Mesenchymal stem cell (in vitro differentiated cells and primary cell): ENCODE measurements around the gene GOLGA6A.
A peak's percentile ranks its signal among the peaks of the same experiment; 100 is the strongest.

Source experiments
- DNase-seq: peaks from one replicate; pipeline ENCODE4 v3.0.0-alpha.2; 2013
- H2AFZ ChIP-seq: one replicate; pipeline ENCODE4 v1.6.1; 2013; ENCODE audit warnings: low read depth, mild to moderate bottlenecking, control low read depth, inconsistent platforms, low read length, moderate library complexity
- H2AK5ac ChIP-seq: 2 replicates; pipeline ENCODE4 v1.6.1; 2013; ENCODE audit warnings: low read length, moderate library complexity, mild to moderate bottlenecking, inconsistent platforms; ENCODE audit not compliant: severe bottlenecking
- H2BK120ac ChIP-seq: one replicate; pipeline ENCODE4 v1.6.1; 2013; ENCODE audit warnings: low read depth, mild to moderate bottlenecking, inconsistent platforms, low read length, moderate library complexity
- H2BK12ac ChIP-seq, 2 experiments: one replicate each; pipeline ENCODE4 v1.6.1; 2013; ENCODE audit warnings: inconsistent platforms in 2 of 2, low read length in 2 of 2, mild to moderate bottlenecking in 2 of 2, moderate library complexity in 2 of 2, control low read depth in 1 of 2
- H2BK15ac ChIP-seq: one replicate; pipeline ENCODE4 v1.6.1; 2013; ENCODE audit warnings: mild to moderate bottlenecking, low read depth, inconsistent platforms; ENCODE audit not compliant: poor library complexity, severe bottlenecking
- H2BK5ac ChIP-seq: 2 replicates; pipeline ENCODE4 v1.6.1; 2013; ENCODE audit warnings: low read depth, mild to moderate bottlenecking, low read length, control low read depth, inconsistent platforms; ENCODE audit not compliant: poor library complexity, severe bottlenecking
- H3K14ac ChIP-seq, 2 experiments: one replicate each; pipeline ENCODE4 v1.6.1; 2013; ENCODE audit warnings: inconsistent platforms in 2 of 2, low read length in 2 of 2, control low read depth in 1 of 2, mild to moderate bottlenecking in 1 of 2, moderate library complexity in 1 of 2
- H3K18ac ChIP-seq, 2 experiments: one replicate each; pipeline ENCODE4 v1.6.1; 2013; ENCODE audit warnings: inconsistent platforms in 2 of 2, low read length in 2 of 2, control low read depth in 1 of 2, low read depth in 1 of 2, mild to moderate bottlenecking in 1 of 2
- H3K23ac ChIP-seq, 2 experiments: one replicate each; pipeline ENCODE4 v1.6.1; 2013; ENCODE audit warnings: inconsistent platforms in 2 of 2, low read length in 2 of 2, mild to moderate bottlenecking in 2 of 2, moderate library complexity in 2 of 2, control low read depth in 1 of 2
- H3K27ac ChIP-seq: 2 replicates; pipeline ENCODE4 v1.5.1; 2013; ENCODE audit warnings: mild to moderate bottlenecking, moderate library complexity, low read length, control low read depth, inconsistent platforms; ENCODE audit not compliant: poor library complexity, severe bottlenecking
- H3K27me3 ChIP-seq, 2 experiments: 2 replicates each; pipeline versions ENCODE4 v1.6.1 to v1.7.0; 2013; ENCODE audit warnings: low read length in 2 of 2, mild to moderate bottlenecking in 2 of 2, moderate library complexity in 2 of 2, control low read depth in 1 of 2, inconsistent platforms in 1 of 2; ENCODE audit not compliant: control insufficient read depth in 1 of 2, insufficient read depth in 1 of 2
- H3K36me3 ChIP-seq, 2 experiments: 2 replicates each; pipeline versions ENCODE4 v1.6.1 to v1.7.0; 2013; ENCODE audit warnings: low read length in 2 of 2, control low read depth in 1 of 2, inconsistent platforms in 1 of 2, low read depth in 1 of 2, mild to moderate bottlenecking in 1 of 2; ENCODE audit not compliant: insufficient read depth in 2 of 2, control insufficient read depth in 1 of 2
- H3K4ac ChIP-seq, 2 experiments: one replicate each; pipeline ENCODE4 v1.6.1; 2013; ENCODE audit warnings: inconsistent platforms in 2 of 2, low read length in 2 of 2, mild to moderate bottlenecking in 2 of 2, moderate library complexity in 2 of 2, control low read depth in 1 of 2, low read depth in 1 of 2
- H3K4me1 ChIP-seq: 2 replicates; pipeline ENCODE4 v1.6.1; 2013; ENCODE audit warnings: low read depth, low read length, control low read depth; ENCODE audit not compliant: control insufficient read depth, insufficient read depth
- H3K4me2 ChIP-seq: 2 replicates; pipeline ENCODE4 v1.6.1; 2013; ENCODE audit warnings: low read length, mild to moderate bottlenecking, inconsistent platforms; ENCODE audit not compliant: poor library complexity, severe bottlenecking
- H3K4me3 ChIP-seq, 2 experiments: 2 replicates each; pipeline versions ENCODE4 v1.5.1 to v1.7.0; 2013; ENCODE audit warnings: low read length in 2 of 2, mild to moderate bottlenecking in 2 of 2, control low read depth in 1 of 2, low read depth in 1 of 2; ENCODE audit not compliant: insufficient read depth in 1 of 2
- H3K79me1 ChIP-seq: replicated peaks from 2 replicates; pipeline ENCODE4 v1.6.1; 2013; ENCODE audit warnings: mild to moderate bottlenecking, control low read depth, low read length, inconsistent platforms; ENCODE audit not compliant: poor library complexity, severe bottlenecking
- H3K9ac ChIP-seq: 2 replicates; pipeline ENCODE4 v1.7.0; 2013; ENCODE audit warnings: mild to moderate bottlenecking, low read length, moderate library complexity
- H3K9me3 ChIP-seq: 2 replicates; pipeline ENCODE4 v1.7.0; 2013; ENCODE audit warnings: mild to moderate bottlenecking, low read length; ENCODE audit not compliant: control insufficient read depth
- H4K8ac ChIP-seq: one replicate; pipeline ENCODE4 v1.6.1; 2013; ENCODE audit warnings: inconsistent platforms, mild to moderate bottlenecking, low read length, moderate library complexity
- H4K91ac ChIP-seq: one replicate; pipeline ENCODE4 v1.6.1; 2013; ENCODE audit warnings: mild to moderate bottlenecking, low read length, inconsistent platforms
- WGBS: methylation state at CpG from one replicate; pipeline ENCODE4 v1.1.7; 2013; ENCODE audit warnings: mixed read lengths; 5-methylcytosine and 5-hydroxymethylcytosine counted together

GOLGA6A gene

GRCh38 chr15:74043425-74044266 is 38.7 kb downstream of the GOLGA6A start:
- WGBS, result 89% methylated on average over 6 of the region's 7 CpGs

GRCh38 chr15:74042603-74043424 is 39.5 kb downstream of the GOLGA6A start:
- no peak overlapping the region for H3K9ac ChIP-seq
- H3K27me3 ChIP-seq, result no peaks in the 10 kb centered on the region
- peaks cover 31% of the 10 kb centered on the region for H3K4me1 ChIP-seq
- no peak overlapping the region for H2BK5ac ChIP-seq
- H3K4me2 ChIP-seq, result no peak overlapping the region
- H4K8ac ChIP-seq, result no peak overlapping the region
- DNase-seq, result no peak
- H2AFZ ChIP-seq, result no peak overlapping the region
- no peak overlapping the region for H2AK5ac ChIP-seq
- H2BK120ac ChIP-seq, result no peak overlapping the region
- H3K4me3 ChIP-seq, result no peak overlapping the region
- WGBS, result 94% methylated on average over 11 of the region's 11 CpGs
- peaks cover 28 to 52% of the 10 kb centered on the region in 2 experiments for H3K36me3 ChIP-seq
- no peak overlapping the region for H3K14ac ChIP-seq
- H4K91ac ChIP-seq, result no peak overlapping the region
- H3K18ac ChIP-seq, result no peak overlapping the region
- no peak overlapping the region for H2BK12ac ChIP-seq
- no peak overlapping the region for H3K23ac ChIP-seq
- no peak overlapping the region for H3K4ac ChIP-seq
- no peak overlapping the region for H3K27ac ChIP-seq
- no peaks in the 10 kb centered on the region for H3K9me3 ChIP-seq
- peaks cover 4% of the 10 kb centered on the region for H3K79me1 ChIP-seq
- no peak overlapping the region for H2BK15ac ChIP-seq

More at GRCh38 chr15:74043425-74044266, 38.7 kb downstream of the GOLGA6A start:
- no peak overlapping the region for H2BK5ac ChIP-seq
- H3K23ac ChIP-seq, result no peak overlapping the region
- no peaks in the 10 kb centered on the region for H3K9me3 ChIP-seq
- H4K91ac ChIP-seq, result no peak overlapping the region
- no peak overlapping the region for H4K8ac ChIP-seq
- H3K18ac ChIP-seq, result no peak overlapping the region
- H2AK5ac ChIP-seq, result no peak overlapping the region
- no peak overlapping the region for H2BK12ac ChIP-seq
- no peak overlapping the region for H3K27ac ChIP-seq
- H2BK120ac ChIP-seq, result no peak overlapping the region
- no peak overlapping the region for H2AFZ ChIP-seq
- no peak for DNase-seq
- H3K4ac ChIP-seq, result no peak overlapping the region
- H3K4me2 ChIP-seq, result no peak overlapping the region
- H3K27me3 ChIP-seq, result no peaks in the 10 kb centered on the region
- no peak overlapping the region for H3K4me3 ChIP-seq
- peaks cover 4% of the 10 kb centered on the region for H3K79me1 ChIP-seq
- H2BK15ac ChIP-seq, result no peak overlapping the region
- H3K4me1 ChIP-seq, result peaks cover 33% of the 10 kb centered on the region
- H3K14ac ChIP-seq, result no peak overlapping the region
- peak overlapping the region; percentile 18 for H3K9ac ChIP-seq
- H3K36me3 ChIP-seq, result peaks cover 23 to 50% of the 10 kb centered on the region in 2 experiments

- no peak overlapping the region for H3K18ac ChIP-seq
- H3K9me3 ChIP-seq, result no peaks in the 10 kb centered on the region
- DNase-seq, result no peak
- no peaks in the 10 kb centered on the region for H3K27me3 ChIP-seq
- no peak overlapping the region for H3K4ac ChIP-seq
- peak overlapping the region; percentile 13 for H2AK5ac ChIP-seq
- WGBS, result 91% methylated on average over 8 of the region's 8 CpGs
- no peak overlapping the region for H2AFZ ChIP-seq
- H2BK120ac ChIP-seq, result no peak overlapping the region
- H3K4me2 ChIP-seq, result no peak overlapping the region
- H3K14ac ChIP-seq, result no peak overlapping the region
- H2BK12ac ChIP-seq, result no peak overlapping the region
- H2BK5ac ChIP-seq, result no peak overlapping the region
- peaks cover 38% of the 10 kb centered on the region for H3K4me1 ChIP-seq
- H3K27ac ChIP-seq, result no peak overlapping the region
- no peak overlapping the region for H3K4me3 ChIP-seq
- peaks cover 11% of the 10 kb centered on the region for H3K79me1 ChIP-seq
- H4K8ac ChIP-seq, result no peak overlapping the region
- H3K36me3 ChIP-seq, result peaks cover 37 to 62% of the 10 kb centered on the region in 2 experiments
- H4K91ac ChIP-seq, result no peak overlapping the region
- no peak overlapping the region for H3K23ac ChIP-seq
- no peak overlapping the region for H2BK15ac ChIP-seq
- H3K9ac ChIP-seq, result no peak overlapping the region
Observed at GRCh38 chr15:74041777-74042435, 40.4 kb downstream of the GOLGA6A start.
